Right lobe of liver (tissue), 6 donors: ENCODE results near the gene ARL6IP4. TPM values are rescaled to one million over a fixed set of nuclear protein-coding genes. Genes with fewer than 3 reads are reported as not detected.

ENCODE experiments used
- ATAC-seq, 4 donors: fragments of 200-7000 bp; cut with Tn5 transposase; one replicate each; pipeline ENCODE4 v1.9.1; 2020; ENCODE audit warnings: mild to moderate bottlenecking in 4 of 4, moderate library complexity in 4 of 4
- DNase-seq, 3 donors: peaks; one replicate each; pipeline ENCODE4 v3.0.0-alpha.2; 2020
- H3K27ac ChIP-seq, 3 donors: fragments of 200-600 bp; one replicate each; pipeline ENCODE4 v1.8.0; 2022
- H3K27me3 ChIP-seq, 2 donors: fragments of 200-600 bp; one replicate each; pipeline ENCODE4 v1.8.0; 2022
- H3K36me3 ChIP-seq, 4 donors: fragments of 200-600 bp; sonication (generic) in 1 of 4; one replicate each; pipeline versions ENCODE4 v1.5.1 to v1.8.0; 2017 to 2022; ENCODE audit warnings: control low read depth in 1 of 4
- H3K4me1 ChIP-seq, 4 donors: fragments of 200-600 bp; sonication (generic) in 1 of 4; one replicate each; pipeline versions ENCODE4 v1.5.1 to v1.8.0; 2017 to 2022; ENCODE audit warnings: control low read depth in 1 of 4
- H3K4me3 ChIP-seq, 3 donors: fragments of 200-600 bp; one replicate each; pipeline ENCODE4 v1.8.0; 2022
- H3K9me3 ChIP-seq, 4 donors: fragments of 200-600 bp; sonication (generic) in 1 of 4; one replicate each; pipeline versions ENCODE4 v1.5.1 to v1.8.0; 2017 to 2022; ENCODE audit warnings: control low read depth in 1 of 4
- CTCF ChIP-seq, 4 donors: fragments of 200-600 bp in 3 of 4; fragments of 450-650 bp in 1 of 4; IDR thresholded peaks; one replicate each; pipeline versions ENCODE4 v1.5.1 to v1.8.0; 2016 to 2022; ENCODE audit warnings: antibody characterized with exemption in 4 of 4, mild to moderate bottlenecking in 2 of 4
- POLR2A ChIP-seq: fragments of 450-650 bp; IDR thresholded peaks from one replicate; pipeline ENCODE4 v1.6.1; 2017; ENCODE audit warnings: antibody characterized with exemption, mild to moderate bottlenecking
- WGBS: methylation state at CpG from one replicate; pipeline ENCODE4 v1.1.6; 2018; ENCODE audit warnings: low coverage, low lambda C conversion rate; ENCODE audit not compliant: insufficient coverage; ENCODE audit errors: missing lambda C conversion rate; 5-methylcytosine and 5-hydroxymethylcytosine counted together
- intact Hi-C, 2 donors: fragments of 100-400 bp; cut with DNase I; formaldehyde crosslinking; loops; one replicate each; pipeline versions ENCODE4 v1.11.2 to v1.14.1; 2022
- total RNA-seq, 6 experiments: library from RNA; depleted of rRNA in 2 of 6; stranded (reverse); fragments of >200 nt in 2 of 6; fragmentation: NEBNext Ultra II Directional in 3 of 6; extraction: Animal tissue kit (Norgen Biotek cat#: 25700) in 3 of 6; gene quantifications; one replicate each; pipeline versions ENCODE4 v1.1.0 to v1.2.4, GENCODE V29; 2016 to 2023
- donor health status: DM: no; HTN: yes; CAD: no.
- donor health status: DM: no; HTN: no; CAD: no.
- donor health status: DM: no; HTN: no; CAD: no.
- donor health status: DM: no; HTN: yes; CAD: no.
- donor health status: DM: no; HTN: yes; CAD: no.

Gene ARL6IP4
- total RNA-seq, 6 experiments from 2014 or later = 84.7 to 146 (median 110) TPM

- intact Hi-C loops = loop anchor here in 1 of 2 donors (2.0 to 5.0 kb wide), 2 partner anchors 89 to 167 kb away; no protein-coding TSS in a partner anchor
- no peak for ATAC-seq
- no peaks in the 10 kb centered on the region for H3K9me3 ChIP-seq
- H3K4me1 ChIP-seq = no peaks in the 10 kb centered on the region
- H3K4me3 ChIP-seq = no peak overlapping the region
- no peak for TF ChIP-seq POLR2A
- TF ChIP-seq CTCF (IDR thresholded peaks at IDR 0.05) = no peak
- no peaks in the 10 kb centered on the region for H3K36me3 ChIP-seq
- H3K27ac ChIP-seq = no peak overlapping the region
- DNase-seq = no peak
- 100% methylated on average over 2 of the region's 8 CpGs for whole genome bisulfite sequencing
- H3K27me3 ChIP-seq = no peaks in the 10 kb centered on the region
These were observed 31.1 kb upstream of the ARL6IP4 start for GRCh38 chr12:122949405-122949804.

- no peaks in the 10 kb centered on the region for H3K36me3 ChIP-seq
- H3K27ac ChIP-seq = no peak overlapping the region
- TF ChIP-seq POLR2A = no peak
- TF ChIP-seq CTCF (IDR thresholded peaks at IDR 0.05) = no peak
- 100% methylated on average over 2 of the region's 27 CpGs for WGBS
- no peak overlapping the region for H3K4me3 ChIP-seq
- H3K4me1 ChIP-seq = no peaks in the 10 kb centered on the region
- intact Hi-C loops = loop anchor here (2.0 to 10.0 kb wide), 5 partner anchors 89 to 168 kb away; no protein-coding TSS in a partner anchor
- H3K27me3 ChIP-seq = no peaks in the 10 kb centered on the region
- ATAC-seq (no peak), DNase-seq (no peak)
- H3K9me3 ChIP-seq = no peaks in the 10 kb centered on the region
These were observed 30.4 kb upstream of the ARL6IP4 start for GRCh38 chr12:122949816-122950675.

GRCh38 chr12:122951406-122951805 is 29.1 kb upstream of the ARL6IP4 start:
- no peaks in the 10 kb centered on the region for H3K9me3 ChIP-seq
- ATAC-seq = no peak
- H3K4me1 ChIP-seq = no peaks in the 10 kb centered on the region
- no peak overlapping the region for H3K4me3 ChIP-seq
- H3K27ac ChIP-seq = no peak overlapping the region
- no peak for DNase-seq
- 76% methylated on average over 5 of the region's 9 CpGs for WGBS
- H3K36me3 ChIP-seq = no peaks in the 10 kb centered on the region
- no peak for TF ChIP-seq CTCF (IDR thresholded peaks at IDR 0.05)
- TF ChIP-seq POLR2A = no peak
- no peaks in the 10 kb centered on the region for H3K27me3 ChIP-seq
- intact Hi-C loops = loop anchor here (5.0 to 10.0 kb wide), 3 partner anchors 94 to 159 kb away; no protein-coding TSS in a partner anchor

- Histone ChIP-seq H3K4me3 (no peak overlapping the region), H3K27ac (no peak overlapping the region), H3K4me1 (no peaks in the 10 kb centered on the region), H3K36me3 (no peaks in the 10 kb centered on the region), H3K27me3 (no peaks in the 10 kb centered on the region), H3K9me3 (no peaks in the 10 kb centered on the region)
- WGBS = 71% methylated on average over 8 of the region's 12 CpGs
- ATAC-seq (peak; percentile 97 to 99 (median 98)), DNase-seq (peak; percentile 78 to 83 (median 83))
- intact Hi-C loops = loop anchor here (5.0 to 10.0 kb wide), 3 partner anchors 95 to 160 kb away; no protein-coding TSS in a partner anchor
- TF ChIP-seq POLR2A = no peak
- TF ChIP-seq CTCF (IDR thresholded peaks at IDR 0.05) = peak; percentile 82 to 97 (median 93)
These were observed 28.2 kb upstream of the ARL6IP4 start for GRCh38 chr12:122951979-122952892.
